Fibroblast of mammary gland (primary cell): ENCODE measurements around the gene TCEA2.

Experiments used
- DNase-seq: peaks from one replicate; pipeline ENCODE4 v3.0.0-alpha.2; 2010; ENCODE audit warnings: low read depth
- H3K4me3 ChIP-seq: 2 replicates; pipeline ENCODE4 v1.5.1; 2011; ENCODE audit warnings: low read depth, mild to moderate bottlenecking, low read length, moderate library complexity; ENCODE audit not compliant: control insufficient read depth
- CTCF ChIP-seq: conservative IDR thresholded peaks from 2 replicates; pipeline ENCODE4 v1.5.1; 2011; ENCODE audit warnings: low read depth, low read length, inconsistent platforms; ENCODE audit not compliant: control insufficient read depth, insufficient read depth

Gene TCEA2

DNA sequence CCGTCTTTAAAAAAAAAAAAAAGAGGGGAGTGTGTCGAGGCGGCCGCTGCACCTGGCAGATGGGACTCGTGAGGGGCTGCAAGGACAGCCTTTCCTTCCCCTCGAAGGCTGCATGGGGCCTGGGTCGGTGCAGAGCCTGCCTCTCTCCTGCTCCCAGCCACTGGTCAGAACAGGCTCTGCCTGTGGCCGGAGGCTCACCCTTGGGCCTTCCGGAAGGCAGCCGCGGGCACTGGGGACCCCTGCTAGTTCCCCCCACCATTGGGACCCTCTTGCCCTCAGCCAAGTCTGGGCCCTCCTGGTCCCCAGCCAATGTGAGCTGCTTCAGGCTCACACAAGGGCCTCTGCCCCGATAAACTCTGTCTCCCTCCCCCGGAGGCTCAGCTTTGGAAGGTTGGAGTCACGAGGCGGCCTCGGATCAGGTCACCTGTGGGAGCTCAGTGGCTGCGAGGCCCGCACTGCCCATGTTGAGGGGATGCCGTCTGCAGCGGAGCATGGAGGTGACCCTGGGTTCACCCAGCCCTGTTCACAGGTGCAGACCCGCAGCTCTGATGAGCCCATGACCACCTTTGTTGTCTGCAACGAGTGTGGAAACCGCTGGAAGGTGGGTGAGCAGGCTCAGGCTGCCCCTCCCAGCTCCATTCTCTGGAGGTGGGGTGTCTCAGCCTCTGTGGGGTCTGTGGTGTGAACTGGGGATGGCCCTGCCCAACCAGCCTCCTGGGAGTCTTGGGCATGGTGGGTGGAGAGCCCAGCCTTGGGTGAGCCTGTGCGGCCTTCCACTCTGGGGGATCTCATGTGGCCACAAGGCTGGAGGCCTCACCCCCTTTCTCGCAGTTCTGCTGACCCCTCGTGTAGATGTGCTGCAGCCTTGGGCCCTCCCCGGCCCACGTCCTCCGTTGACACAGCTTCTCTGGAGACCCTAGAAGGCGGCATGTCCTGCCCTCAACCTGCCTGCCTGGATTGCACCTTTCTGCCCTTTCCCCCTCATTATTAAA lies 8.6 kb downstream of the TCEA2 start:
- DNase-seq, result no peak
- no peak overlapping the region for H3K4me3 ChIP-seq
- no peak for TF ChIP-seq CTCF

- H3K4me3 ChIP-seq, result no peak overlapping the region
- no peak for TF ChIP-seq CTCF
- DNase-seq, result no peak
Measured at GRCh38 chr20:64072498-64073063, 9.6 kb downstream of the TCEA2 start.

GRCh38 chr20:64073476-64074183 lies 10.6 kb downstream of the TCEA2 start:
- no peak for DNase-seq
- no peak overlapping the region for H3K4me3 ChIP-seq
- TF ChIP-seq CTCF, result no peak

GRCh38 chr20:64074184-64074789 lies 11.3 kb downstream of the TCEA2 start:
- no peak for DNase-seq
- TF ChIP-seq CTCF, result no peak
- H3K4me3 ChIP-seq, result no peak overlapping the region

DNA sequence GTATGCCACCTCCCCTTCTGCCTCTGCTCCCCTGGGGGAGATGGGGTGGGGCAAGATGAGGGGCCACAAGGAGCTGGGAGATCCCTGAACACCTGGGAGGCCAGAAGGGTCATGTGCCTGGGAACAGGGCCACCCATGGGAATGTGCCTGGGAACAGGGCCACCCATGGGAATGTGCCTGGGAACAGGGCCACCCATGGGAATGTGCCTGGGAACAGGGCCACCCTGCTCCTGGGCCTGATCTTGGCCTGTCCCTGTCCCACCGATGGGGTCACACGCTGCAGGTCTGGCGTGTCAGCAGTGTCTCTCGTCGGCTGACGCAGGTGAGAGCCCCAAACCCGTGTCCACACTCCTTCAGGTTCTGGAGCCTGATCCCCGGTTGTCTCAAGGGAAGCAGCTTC lies 12.0 kb downstream of the TCEA2 start:
- TF ChIP-seq CTCF, result no peak
- H3K4me3 ChIP-seq, result no peak overlapping the region
- no peak for DNase-seq

GRCh38 chr20:64075556-64075955 lies 12.6 kb downstream of the TCEA2 start:
- no peak for TF ChIP-seq CTCF
- no peak for DNase-seq
- no peak overlapping the region for H3K4me3 ChIP-seq
